Panc1 (cell line): Measurements from ENCODE around the gene TUBG2. TPM values are rescaled to one million over a fixed set of nuclear protein-coding genes. Genes with fewer than 3 reads are reported as not detected.

Experiments used
- ATAC-seq: fragments of 200-7000 bp; cut with Tn5 transposase; 2 replicates; pipeline ENCODE4 v1.9.1; 2020; ENCODE audit warnings: mild to moderate bottlenecking, moderate library complexity
- BruUV-seq: library from RNA; stranded (reverse); fragments of 400-500 nt; replicated peaks from 2 replicates; lab custom pipeline; 2021; lab: Mats Ljungman, UMichigan
- CTCF ChIA-PET: fragments of 300-600 bp; sonication (Branson Sonifier 250); formaldehyde crosslinking; loops from one replicate; lab custom pipeline; 2022; ENCODE audit warnings: antibody characterized with exemption; lab: Charles Lee
- POLR2A ChIA-PET: fragments of 300-600 bp; sonication (Branson Sonifier 250); formaldehyde crosslinking; loops from one replicate; lab custom pipeline; 2022; ENCODE audit warnings: antibody characterized with exemption; lab: Charles Lee
- DNase-seq: peaks from one replicate; pipeline ENCODE4 v3.0.0-alpha.2; 2010; ENCODE audit warnings: low read depth, low spot score
- H3K27ac ChIP-seq: 2 replicates; pipeline ENCODE4 v1.5.1; 2011; ENCODE audit warnings: mild to moderate bottlenecking, low read length, inconsistent platforms
- H3K27me3 ChIP-seq: fragments of 200-500 bp; sonication (Bioruptor generic); 2 replicates; pipeline ENCODE4 v1.6.0; 2014; ENCODE audit warnings: low read length, inconsistent platforms; ENCODE audit not compliant: control insufficient read depth, insufficient read depth
- H3K36me3 ChIP-seq: fragments of 200-500 bp; sonication (Bioruptor generic); 2 replicates; pipeline ENCODE4 v1.5.1; 2014; ENCODE audit warnings: inconsistent platforms, mild to moderate bottlenecking, low read length, moderate library complexity; ENCODE audit not compliant: control insufficient read depth, insufficient read depth
- H3K4me1 ChIP-seq: 2 replicates; pipeline ENCODE4 v1.5.1; 2011; ENCODE audit warnings: inconsistent platforms, mild to moderate bottlenecking, low read length, moderate library complexity; ENCODE audit not compliant: control insufficient read depth, insufficient read depth
- H3K4me3 ChIP-seq, 2 experiments: 2 replicates each; pipeline ENCODE4 v1.5.1; 2011 to 2012; ENCODE audit warnings: low read depth in 2 of 2, low read length in 2 of 2, mild to moderate bottlenecking in 2 of 2, inconsistent platforms in 1 of 2, moderate library complexity in 1 of 2
- H3K9me3 ChIP-seq: fragments of 200-500 bp; sonication (Bioruptor generic); 2 replicates; pipeline ENCODE4 v1.5.1; 2014; ENCODE audit warnings: low read depth, mild to moderate bottlenecking, inconsistent platforms, low read length, moderate library complexity; ENCODE audit not compliant: control insufficient read depth, insufficient read depth
- POLR2AphosphoS5 ChIP-seq: IDR thresholded peaks from 2 replicates; pipeline ENCODE4 v1.6.1; 2012; ENCODE audit warnings: mild to moderate bottlenecking, low read depth, low read length, moderate library complexity
- SIN3A ChIP-seq: IDR thresholded peaks from 2 replicates; pipeline ENCODE4 v1.6.1; 2012; ENCODE audit warnings: low read depth, mild to moderate bottlenecking, low read length, moderate library complexity, borderline replicate concordance; ENCODE audit not compliant: insufficient read depth
- TCF7L2 ChIP-seq: IDR thresholded peaks from 2 replicates; pipeline ENCODE4 v1.6.1; 2011; ENCODE audit warnings: mild to moderate bottlenecking, low read depth, low read length, inconsistent platforms
- in situ Hi-C: cut with HindIII; loops from 2 replicates; pipeline ENCODE4 v1.10.0; 2016; ENCODE audit warnings: low sequenced_read_pairs, low pct_unique_long_range_greater_than_20kb
- intact Hi-C: fragments of 100-400 bp; cut with micrococcal nuclease; formaldehyde crosslinking; loops from one replicate; pipeline ENCODE4 v1.10.0; 2022; ENCODE audit not compliant: unreplicated experiment
- total RNA-seq: library from RNA; stranded (reverse); gene quantifications from one replicate; pipeline ENCODE4 v1.2.1, GENCODE V29; 2021; ENCODE audit not compliant: unreplicated experiment
- TF ChIP-seq, protein P1 (sequence below): fragments of 450-650 bp; IDR thresholded peaks from 2 replicates; pipeline ENCODE4 v1.5.1; 2017; ENCODE audit warnings: mild to moderate bottlenecking
- TF ChIP-seq, protein P2 (sequence below), 2 experiments: IDR thresholded peaks; 2 replicates each; pipeline ENCODE4 v1.6.1; 2011 to 2012; ENCODE audit warnings: low read depth in 2 of 2, control low read depth in 1 of 2, low read length in 1 of 2, mild to moderate bottlenecking in 1 of 2, moderate library complexity in 1 of 2; ENCODE audit not compliant: insufficient read depth in 1 of 2

TUBG2 gene
- total RNA-seq, 1 experiment from 2014 or later: 25.5 TPM

DNA sequence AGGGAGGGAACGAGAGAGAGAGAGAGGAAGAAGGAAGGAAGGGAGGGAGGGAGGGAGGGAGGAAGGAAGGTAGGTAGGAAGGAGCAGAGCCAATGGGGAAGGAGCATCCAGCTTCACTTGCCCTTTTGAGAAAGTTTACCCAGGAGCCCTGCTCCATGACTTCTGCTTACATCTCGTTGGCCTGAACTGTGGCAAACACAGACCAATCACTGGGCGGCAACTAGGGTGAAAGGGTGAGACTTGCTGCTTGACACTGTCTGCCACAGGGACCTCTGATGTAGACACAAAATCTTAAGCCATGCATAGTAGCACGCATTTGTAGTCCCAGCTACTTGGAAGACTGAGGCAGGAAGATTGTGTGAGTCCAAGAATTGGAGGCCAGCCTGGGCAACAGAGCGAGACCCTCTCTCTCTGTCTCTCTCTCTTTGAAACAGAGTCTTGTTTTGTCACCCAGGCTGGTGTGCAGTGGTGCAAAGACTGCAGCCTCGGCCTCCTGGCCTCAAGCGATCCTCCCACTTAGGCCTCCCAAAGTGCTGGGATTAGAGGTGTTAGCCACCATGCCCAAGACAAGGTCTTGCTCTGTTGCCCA, 19.5 kb upstream of the TUBG2 start:
- CTCF ChIA-PET: no interaction called here
- BruUV-seq: no TSS peak
- Histone ChIP-seq H3K9me3 (no peaks in the 10 kb centered on the region), H3K36me3 (no peaks in the 10 kb centered on the region), H3K27ac (no peak overlapping the region), H3K27me3 (no peaks in the 10 kb centered on the region), H3K4me3 (no peak overlapping the region), H3K4me1 (no peaks in the 10 kb centered on the region)
- intact Hi-C loops: no loop called here
- in situ Hi-C loops: no loop called here
- no peak; the same call in 1 of the 2 replicates for ATAC-seq
- POLR2A ChIA-PET: no interaction called here
- TF ChIP-seq SIN3A: no peak
- no peak for TF ChIP-seq TCF7L2
- TF ChIP-seq, protein P1, sequence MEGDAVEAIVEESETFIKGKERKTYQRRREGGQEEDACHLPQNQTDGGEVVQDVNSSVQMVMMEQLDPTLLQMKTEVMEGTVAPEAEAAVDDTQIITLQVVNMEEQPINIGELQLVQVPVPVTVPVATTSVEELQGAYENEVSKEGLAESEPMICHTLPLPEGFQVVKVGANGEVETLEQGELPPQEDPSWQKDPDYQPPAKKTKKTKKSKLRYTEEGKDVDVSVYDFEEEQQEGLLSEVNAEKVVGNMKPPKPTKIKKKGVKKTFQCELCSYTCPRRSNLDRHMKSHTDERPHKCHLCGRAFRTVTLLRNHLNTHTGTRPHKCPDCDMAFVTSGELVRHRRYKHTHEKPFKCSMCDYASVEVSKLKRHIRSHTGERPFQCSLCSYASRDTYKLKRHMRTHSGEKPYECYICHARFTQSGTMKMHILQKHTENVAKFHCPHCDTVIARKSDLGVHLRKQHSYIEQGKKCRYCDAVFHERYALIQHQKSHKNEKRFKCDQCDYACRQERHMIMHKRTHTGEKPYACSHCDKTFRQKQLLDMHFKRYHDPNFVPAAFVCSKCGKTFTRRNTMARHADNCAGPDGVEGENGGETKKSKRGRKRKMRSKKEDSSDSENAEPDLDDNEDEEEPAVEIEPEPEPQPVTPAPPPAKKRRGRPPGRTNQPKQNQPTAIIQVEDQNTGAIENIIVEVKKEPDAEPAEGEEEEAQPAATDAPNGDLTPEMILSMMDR: no peak
- TF ChIP-seq POLR2AphosphoS5: no peak
- TF ChIP-seq, protein P2, sequence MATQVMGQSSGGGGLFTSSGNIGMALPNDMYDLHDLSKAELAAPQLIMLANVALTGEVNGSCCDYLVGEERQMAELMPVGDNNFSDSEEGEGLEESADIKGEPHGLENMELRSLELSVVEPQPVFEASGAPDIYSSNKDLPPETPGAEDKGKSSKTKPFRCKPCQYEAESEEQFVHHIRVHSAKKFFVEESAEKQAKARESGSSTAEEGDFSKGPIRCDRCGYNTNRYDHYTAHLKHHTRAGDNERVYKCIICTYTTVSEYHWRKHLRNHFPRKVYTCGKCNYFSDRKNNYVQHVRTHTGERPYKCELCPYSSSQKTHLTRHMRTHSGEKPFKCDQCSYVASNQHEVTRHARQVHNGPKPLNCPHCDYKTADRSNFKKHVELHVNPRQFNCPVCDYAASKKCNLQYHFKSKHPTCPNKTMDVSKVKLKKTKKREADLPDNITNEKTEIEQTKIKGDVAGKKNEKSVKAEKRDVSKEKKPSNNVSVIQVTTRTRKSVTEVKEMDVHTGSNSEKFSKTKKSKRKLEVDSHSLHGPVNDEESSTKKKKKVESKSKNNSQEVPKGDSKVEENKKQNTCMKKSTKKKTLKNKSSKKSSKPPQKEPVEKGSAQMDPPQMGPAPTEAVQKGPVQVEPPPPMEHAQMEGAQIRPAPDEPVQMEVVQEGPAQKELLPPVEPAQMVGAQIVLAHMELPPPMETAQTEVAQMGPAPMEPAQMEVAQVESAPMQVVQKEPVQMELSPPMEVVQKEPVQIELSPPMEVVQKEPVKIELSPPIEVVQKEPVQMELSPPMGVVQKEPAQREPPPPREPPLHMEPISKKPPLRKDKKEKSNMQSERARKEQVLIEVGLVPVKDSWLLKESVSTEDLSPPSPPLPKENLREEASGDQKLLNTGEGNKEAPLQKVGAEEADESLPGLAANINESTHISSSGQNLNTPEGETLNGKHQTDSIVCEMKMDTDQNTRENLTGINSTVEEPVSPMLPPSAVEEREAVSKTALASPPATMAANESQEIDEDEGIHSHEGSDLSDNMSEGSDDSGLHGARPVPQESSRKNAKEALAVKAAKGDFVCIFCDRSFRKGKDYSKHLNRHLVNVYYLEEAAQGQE (IDR thresholded peaks at IDR 0.05; ENCODE audit: insufficient read depth in 1 of 2, low read depth in 2 of 2, low read length in 1 of 2): no peak
- no peak for DNase-seq

DNA sequence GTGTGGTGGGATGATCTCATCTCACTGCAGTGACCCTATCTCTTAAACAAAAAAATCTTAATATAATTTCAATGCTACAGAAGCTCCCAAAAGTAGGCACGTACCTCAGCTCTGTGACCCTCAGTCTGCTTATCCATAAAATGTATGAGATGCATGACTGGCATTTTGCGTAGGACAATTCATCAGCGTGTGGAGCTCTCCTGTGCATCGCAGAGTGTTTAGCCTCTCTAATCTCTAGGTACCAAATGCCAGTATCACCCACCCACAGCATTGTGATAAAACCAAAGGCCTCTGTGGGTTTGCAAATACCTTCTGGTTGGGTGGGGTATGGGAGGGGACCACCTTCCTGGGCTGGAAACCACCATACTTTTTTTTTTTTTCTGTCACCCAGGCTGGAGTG, 19.0 kb upstream of the TUBG2 start:
- H3K9me3 ChIP-seq: no peaks in the 10 kb centered on the region
- H3K4me3 ChIP-seq: no peak overlapping the region
- intact Hi-C loops: no loop called here
- no peaks in the 10 kb centered on the region for H3K4me1 ChIP-seq
- no peaks in the 10 kb centered on the region for H3K36me3 ChIP-seq
- TF ChIP-seq SIN3A: no peak
- no peak for TF ChIP-seq POLR2AphosphoS5
- TF ChIP-seq, protein P1: no peak
- TF ChIP-seq, protein P2 (IDR thresholded peaks at IDR 0.05; ENCODE audit: insufficient read depth in 1 of 2, low read depth in 2 of 2, low read length in 1 of 2): no peak
- ChIA-PET CTCF (no interaction called here), POLR2A (no interaction called here)
- no peak for ATAC-seq
- H3K27me3 ChIP-seq: no peaks in the 10 kb centered on the region
- DNase-seq: no peak
- BruUV-seq: no TSS peak
- in situ Hi-C loops: no loop called here
- H3K27ac ChIP-seq: no peak overlapping the region
